Mesenchymal stem cell (in vitro differentiated cells and primary cell): ENCODE results near the gene RAB4A.

ENCODE experiments used
- DNase-seq: peaks from one replicate; pipeline ENCODE4 v3.0.0-alpha.2; 2013
- H2AFZ ChIP-seq: one replicate; pipeline ENCODE4 v1.6.1; 2013; ENCODE audit warnings: low read depth, mild to moderate bottlenecking, control low read depth, inconsistent platforms, low read length, moderate library complexity
- H2AK5ac ChIP-seq: 2 replicates; pipeline ENCODE4 v1.6.1; 2013; ENCODE audit warnings: low read length, moderate library complexity, mild to moderate bottlenecking, inconsistent platforms; ENCODE audit not compliant: severe bottlenecking
- H2BK120ac ChIP-seq: one replicate; pipeline ENCODE4 v1.6.1; 2013; ENCODE audit warnings: low read depth, mild to moderate bottlenecking, inconsistent platforms, low read length, moderate library complexity
- H2BK12ac ChIP-seq, 2 experiments: one replicate each; pipeline ENCODE4 v1.6.1; 2013; ENCODE audit warnings: inconsistent platforms in 2 of 2, low read length in 2 of 2, mild to moderate bottlenecking in 2 of 2, moderate library complexity in 2 of 2, control low read depth in 1 of 2
- H2BK15ac ChIP-seq: one replicate; pipeline ENCODE4 v1.6.1; 2013; ENCODE audit warnings: mild to moderate bottlenecking, low read depth, inconsistent platforms; ENCODE audit not compliant: poor library complexity, severe bottlenecking
- H2BK5ac ChIP-seq: 2 replicates; pipeline ENCODE4 v1.6.1; 2013; ENCODE audit warnings: low read depth, mild to moderate bottlenecking, low read length, control low read depth, inconsistent platforms; ENCODE audit not compliant: poor library complexity, severe bottlenecking
- H3K14ac ChIP-seq, 2 experiments: one replicate each; pipeline ENCODE4 v1.6.1; 2013; ENCODE audit warnings: inconsistent platforms in 2 of 2, low read length in 2 of 2, control low read depth in 1 of 2, mild to moderate bottlenecking in 1 of 2, moderate library complexity in 1 of 2
- H3K18ac ChIP-seq, 2 experiments: one replicate each; pipeline ENCODE4 v1.6.1; 2013; ENCODE audit warnings: inconsistent platforms in 2 of 2, low read length in 2 of 2, control low read depth in 1 of 2, low read depth in 1 of 2, mild to moderate bottlenecking in 1 of 2
- H3K23ac ChIP-seq, 2 experiments: one replicate each; pipeline ENCODE4 v1.6.1; 2013; ENCODE audit warnings: inconsistent platforms in 2 of 2, low read length in 2 of 2, mild to moderate bottlenecking in 2 of 2, moderate library complexity in 2 of 2, control low read depth in 1 of 2
- H3K27ac ChIP-seq: 2 replicates; pipeline ENCODE4 v1.5.1; 2013; ENCODE audit warnings: mild to moderate bottlenecking, moderate library complexity, low read length, control low read depth, inconsistent platforms; ENCODE audit not compliant: poor library complexity, severe bottlenecking
- H3K27me3 ChIP-seq, 2 experiments: 2 replicates each; pipeline versions ENCODE4 v1.6.1 to v1.7.0; 2013; ENCODE audit warnings: low read length in 2 of 2, mild to moderate bottlenecking in 2 of 2, moderate library complexity in 2 of 2, control low read depth in 1 of 2, inconsistent platforms in 1 of 2; ENCODE audit not compliant: control insufficient read depth in 1 of 2, insufficient read depth in 1 of 2
- H3K36me3 ChIP-seq, 2 experiments: 2 replicates each; pipeline versions ENCODE4 v1.6.1 to v1.7.0; 2013; ENCODE audit warnings: low read length in 2 of 2, control low read depth in 1 of 2, inconsistent platforms in 1 of 2, low read depth in 1 of 2, mild to moderate bottlenecking in 1 of 2; ENCODE audit not compliant: insufficient read depth in 2 of 2, control insufficient read depth in 1 of 2
- H3K4ac ChIP-seq, 2 experiments: one replicate each; pipeline ENCODE4 v1.6.1; 2013; ENCODE audit warnings: inconsistent platforms in 2 of 2, low read length in 2 of 2, mild to moderate bottlenecking in 2 of 2, moderate library complexity in 2 of 2, control low read depth in 1 of 2, low read depth in 1 of 2
- H3K4me1 ChIP-seq: 2 replicates; pipeline ENCODE4 v1.6.1; 2013; ENCODE audit warnings: low read depth, low read length, control low read depth; ENCODE audit not compliant: control insufficient read depth, insufficient read depth
- H3K4me2 ChIP-seq: 2 replicates; pipeline ENCODE4 v1.6.1; 2013; ENCODE audit warnings: low read length, mild to moderate bottlenecking, inconsistent platforms; ENCODE audit not compliant: poor library complexity, severe bottlenecking
- H3K4me3 ChIP-seq, 2 experiments: 2 replicates each; pipeline versions ENCODE4 v1.5.1 to v1.7.0; 2013; ENCODE audit warnings: low read length in 2 of 2, mild to moderate bottlenecking in 2 of 2, control low read depth in 1 of 2, low read depth in 1 of 2; ENCODE audit not compliant: insufficient read depth in 1 of 2
- H3K79me1 ChIP-seq: replicated peaks from 2 replicates; pipeline ENCODE4 v1.6.1; 2013; ENCODE audit warnings: mild to moderate bottlenecking, control low read depth, low read length, inconsistent platforms; ENCODE audit not compliant: poor library complexity, severe bottlenecking
- H3K9ac ChIP-seq: 2 replicates; pipeline ENCODE4 v1.7.0; 2013; ENCODE audit warnings: mild to moderate bottlenecking, low read length, moderate library complexity
- H3K9me3 ChIP-seq: 2 replicates; pipeline ENCODE4 v1.7.0; 2013; ENCODE audit warnings: mild to moderate bottlenecking, low read length; ENCODE audit not compliant: control insufficient read depth
- H4K8ac ChIP-seq: one replicate; pipeline ENCODE4 v1.6.1; 2013; ENCODE audit warnings: inconsistent platforms, mild to moderate bottlenecking, low read length, moderate library complexity
- H4K91ac ChIP-seq: one replicate; pipeline ENCODE4 v1.6.1; 2013; ENCODE audit warnings: mild to moderate bottlenecking, low read length, inconsistent platforms
- WGBS: methylation state at CpG from one replicate; pipeline ENCODE4 v1.1.7; 2013; ENCODE audit warnings: mixed read lengths; 5-methylcytosine and 5-hydroxymethylcytosine counted together

RAB4A gene

DNA sequence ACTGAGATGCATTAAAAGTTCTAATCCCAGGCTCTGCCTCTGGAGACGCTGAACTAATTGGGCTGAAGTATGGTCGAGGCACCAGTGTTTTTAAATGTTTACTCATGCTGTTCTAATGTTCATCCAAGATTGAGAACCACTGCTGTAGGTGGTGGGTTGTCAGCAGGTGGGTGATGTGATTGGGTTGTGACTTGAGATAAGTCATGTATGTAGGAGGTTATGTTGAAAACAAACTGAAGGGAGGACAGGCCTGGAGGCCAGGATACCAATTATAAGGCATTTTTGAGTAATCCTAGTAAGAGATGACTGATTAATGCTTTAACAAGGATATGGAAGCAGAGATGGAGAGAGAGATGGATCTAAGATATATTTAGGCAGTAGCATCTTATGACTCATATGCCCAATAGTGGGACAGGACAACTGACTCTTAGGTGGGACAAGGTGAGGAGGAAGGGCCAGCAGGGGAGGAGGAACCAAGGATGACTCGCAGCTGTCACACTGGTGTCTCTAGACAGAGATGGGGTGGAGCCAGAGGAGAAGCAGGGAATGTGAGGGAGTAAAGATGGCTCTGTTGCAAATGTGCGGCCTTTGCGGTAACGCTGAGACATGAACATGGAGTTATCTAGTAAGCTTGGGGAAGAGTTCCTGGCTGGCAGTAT lies 29.3 kb downstream of the RAB4A start:
- peaks cover 12% of the 10 kb centered on the region for H3K79me1 ChIP-seq
- H2BK15ac ChIP-seq: no peak overlapping the region
- WGBS: 90% methylated on average over 6 of the region's 6 CpGs
- no peak overlapping the region for H2BK12ac ChIP-seq
- H3K4me3 ChIP-seq: no peak overlapping the region
- H3K4me1 ChIP-seq: peaks cover 5% of the 10 kb centered on the region
- no peak overlapping the region for H3K4ac ChIP-seq
- H3K23ac ChIP-seq: no peak overlapping the region
- no peak overlapping the region for H3K27ac ChIP-seq
- DNase-seq: no peak
- peaks cover 20 to 84% of the 10 kb centered on the region in 2 experiments for H3K36me3 ChIP-seq
- H2AK5ac ChIP-seq: no peak overlapping the region
- H2BK5ac ChIP-seq: no peak overlapping the region
- no peak overlapping the region for H4K8ac ChIP-seq
- H3K27me3 ChIP-seq: no peaks in the 10 kb centered on the region
- H3K9me3 ChIP-seq: no peaks in the 10 kb centered on the region
- H3K14ac ChIP-seq: no peak overlapping the region
- H2BK120ac ChIP-seq: no peak overlapping the region
- no peak overlapping the region for H3K4me2 ChIP-seq
- H4K91ac ChIP-seq: no peak overlapping the region
- no peak overlapping the region for H3K18ac ChIP-seq
- no peak overlapping the region for H3K9ac ChIP-seq
- H2AFZ ChIP-seq: no peak overlapping the region

DNA sequence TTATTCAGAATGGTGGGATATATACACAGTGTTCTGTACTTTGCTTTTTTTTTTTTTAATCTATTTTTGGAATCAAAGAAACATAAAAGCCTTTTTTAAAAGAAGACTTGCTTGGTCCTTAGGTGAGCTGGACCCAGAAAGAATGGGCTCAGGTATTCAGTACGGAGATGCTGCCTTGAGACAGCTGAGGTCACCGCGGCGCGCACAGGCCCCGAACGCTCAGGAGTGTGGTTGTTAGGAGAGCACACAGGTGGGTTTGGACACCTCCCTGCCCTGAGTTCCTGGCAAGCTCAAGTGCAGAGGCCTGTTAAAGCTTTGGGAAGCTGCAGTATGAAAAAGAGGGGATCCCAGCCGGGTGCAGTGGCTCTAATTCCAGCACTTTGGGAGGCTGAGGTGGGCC lies 31.8 kb downstream of the RAB4A start:
- Histone ChIP-seq H3K14ac (no peak overlapping the region), H3K18ac (no peak overlapping the region), H3K36me3 (peaks cover 18 to 75% of the 10 kb centered on the region in 2 experiments), H2BK120ac (no peak overlapping the region), H3K9me3 (no peaks in the 10 kb centered on the region), H3K23ac (no peak overlapping the region), H3K4me3 (no peak overlapping the region), H4K8ac (no peak overlapping the region), H2BK12ac (no peak overlapping the region), H2AFZ (no peak overlapping the region), H3K27ac (no peak overlapping the region), H3K4ac (no peak overlapping the region), H2BK5ac (no peak overlapping the region), H2AK5ac (no peak overlapping the region), H3K9ac (no peak overlapping the region), H3K4me2 (no peak overlapping the region), H3K4me1 (no peaks in the 10 kb centered on the region), H2BK15ac (no peak overlapping the region), H3K79me1 (peaks cover 11% of the 10 kb centered on the region), H3K27me3 (no peaks in the 10 kb centered on the region), H4K91ac (no peak overlapping the region)
- WGBS: 96% methylated on average over 7 of the region's 8 CpGs
- no peak for DNase-seq

DNA sequence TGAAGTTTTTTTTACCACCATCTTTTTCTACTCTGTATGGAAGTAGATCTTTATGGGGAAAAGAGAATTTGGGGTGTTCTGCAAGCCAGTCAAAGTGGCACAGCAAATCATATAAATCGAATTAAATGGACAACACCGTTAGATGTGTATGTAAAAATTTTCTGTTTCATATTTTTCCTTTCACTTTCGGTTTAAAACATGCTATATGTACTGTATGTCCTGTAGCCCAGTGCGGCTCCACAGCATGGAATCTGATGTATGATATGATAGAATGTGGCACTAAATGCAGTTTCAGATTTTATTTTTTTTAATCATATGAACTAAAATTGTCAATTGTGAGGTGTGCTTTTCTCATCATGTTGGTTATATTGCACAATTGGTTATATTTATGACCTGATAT lies 32.9 kb downstream of the RAB4A start:
- no peak overlapping the region for H2BK15ac ChIP-seq
- H2BK5ac ChIP-seq: no peak overlapping the region
- WGBS: 100% methylated on average over 4 of the region's 4 CpGs
- no peak overlapping the region for H3K9ac ChIP-seq
- H3K79me1 ChIP-seq: peaks cover 16% of the 10 kb centered on the region
- no peak overlapping the region for H4K91ac ChIP-seq
- H3K4me2 ChIP-seq: no peak overlapping the region
- no peak overlapping the region for H2AK5ac ChIP-seq
- H3K18ac ChIP-seq: no peak overlapping the region
- H3K27ac ChIP-seq: no peak overlapping the region
- no peak for DNase-seq
- no peaks in the 10 kb centered on the region for H3K9me3 ChIP-seq
- H2BK120ac ChIP-seq: no peak overlapping the region
- no peak overlapping the region for H3K23ac ChIP-seq
- no peaks in the 10 kb centered on the region for H3K27me3 ChIP-seq
- H2BK12ac ChIP-seq: no peak overlapping the region
- H4K8ac ChIP-seq: no peak overlapping the region
- H3K4me3 ChIP-seq: no peak overlapping the region
- H3K4ac ChIP-seq: no peak overlapping the region
- no peak overlapping the region for H2AFZ ChIP-seq
- H3K4me1 ChIP-seq: no peaks in the 10 kb centered on the region
- peaks cover 26 to 76% of the 10 kb centered on the region in 2 experiments for H3K36me3 ChIP-seq
- H3K14ac ChIP-seq: no peak overlapping the region

DNA sequence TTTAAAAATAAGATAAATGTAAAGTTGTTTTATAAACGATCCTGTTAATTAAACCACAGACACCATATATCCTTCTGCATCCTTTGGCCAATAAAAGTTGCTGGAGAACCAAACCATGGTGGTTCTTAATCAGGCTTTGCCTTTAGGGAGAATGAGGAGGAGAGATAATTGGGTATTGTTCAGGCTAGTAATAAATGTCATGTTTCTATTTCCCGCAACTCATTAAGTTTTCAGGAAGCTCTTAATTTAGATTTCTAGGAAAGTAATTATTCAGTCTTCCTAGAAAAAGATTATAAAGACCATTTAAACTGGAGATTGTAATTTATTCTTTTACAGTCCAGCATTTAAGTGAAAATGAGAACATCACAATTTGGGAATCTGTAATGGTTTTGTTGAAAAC lies 34.5 kb downstream of the RAB4A start:
- Histone ChIP-seq H2BK15ac (no peak overlapping the region), H3K4me3 (no peak overlapping the region), H4K8ac (no peak overlapping the region), H2BK120ac (no peak overlapping the region), H3K27ac (no peak overlapping the region), H2BK5ac (no peak overlapping the region), H3K4ac (no peak overlapping the region), H2AFZ (no peak overlapping the region), H3K9ac (no peak overlapping the region), H3K27me3 (no peaks in the 10 kb centered on the region), H3K14ac (no peak overlapping the region), H3K79me1 (peaks cover 16% of the 10 kb centered on the region), H3K4me2 (no peak overlapping the region), H2AK5ac (no peak overlapping the region), H3K9me3 (no peaks in the 10 kb centered on the region), H2BK12ac (no peak overlapping the region), H3K4me1 (no peaks in the 10 kb centered on the region), H3K23ac (no peak overlapping the region), H4K91ac (no peak overlapping the region), H3K36me3 (peaks cover 22 to 63% of the 10 kb centered on the region in 2 experiments), H3K18ac (no peak overlapping the region)
- DNase-seq: no peak
- no CpG with 5 or more reads among the region's 2 CpGs for WGBS
